Neutrophil (primary cell): ENCODE results near the gene PRKAG3.
A peak's percentile ranks its signal among the peaks of the same experiment; 100 is the strongest.
"Not testable (repeated sequence)": the region's sequence is repeated elsewhere in the genome, so short reads cannot be mapped to it uniquely, and the experiment has no call there.

Source experiments
- H3K27ac ChIP-seq: fragments of 200-600 bp; sonication (generic); 2 replicates; pipeline ENCODE4 v1.5.1; 2016; ENCODE audit warnings: mild to moderate bottlenecking, moderate library complexity
- H3K27me3 ChIP-seq: fragments of 200-600 bp; sonication (generic); 2 replicates; pipeline ENCODE4 v1.6.0; 2016; ENCODE audit warnings: mild to moderate bottlenecking
- H3K36me3 ChIP-seq: fragments of 200-600 bp; sonication (generic); 2 replicates; pipeline ENCODE4 v1.5.1; 2017
- H3K4me1 ChIP-seq, 2 experiments: fragments of 200-600 bp in 1 of 2; sonication (generic) in 1 of 2; 1 replicate in 1 of 2; 2 replicates in 1 of 2; pipeline versions ENCODE4 v1.5.1 to v1.6.1; 2013 to 2016; ENCODE audit warnings: low read depth in 1 of 2, low read length in 1 of 2, mild to moderate bottlenecking in 1 of 2, moderate library complexity in 1 of 2; ENCODE audit not compliant: control insufficient read depth in 1 of 2, insufficient read depth in 1 of 2
- H3K4me3 ChIP-seq, 2 experiments: fragments of 200-600 bp in 1 of 2; sonication (generic) in 1 of 2; 1 replicate in 1 of 2; 2 replicates in 1 of 2; pipeline ENCODE4 v1.5.1; 2013 to 2016; ENCODE audit warnings: low read depth in 1 of 2, low read length in 1 of 2, mild to moderate bottlenecking in 1 of 2, moderate library complexity in 1 of 2
- H3K9me3 ChIP-seq: fragments of 200-600 bp; sonication (generic); 2 replicates; pipeline ENCODE4 v1.5.1; 2016
- TF ChIP-seq, protein P1 (sequence below): fragments of 200-600 bp; sonication (generic); IDR thresholded peaks from 2 replicates; pipeline ENCODE4 v1.5.1; 2016; ENCODE audit warnings: antibody characterized with exemption

The PRKAG3 gene

DNA sequence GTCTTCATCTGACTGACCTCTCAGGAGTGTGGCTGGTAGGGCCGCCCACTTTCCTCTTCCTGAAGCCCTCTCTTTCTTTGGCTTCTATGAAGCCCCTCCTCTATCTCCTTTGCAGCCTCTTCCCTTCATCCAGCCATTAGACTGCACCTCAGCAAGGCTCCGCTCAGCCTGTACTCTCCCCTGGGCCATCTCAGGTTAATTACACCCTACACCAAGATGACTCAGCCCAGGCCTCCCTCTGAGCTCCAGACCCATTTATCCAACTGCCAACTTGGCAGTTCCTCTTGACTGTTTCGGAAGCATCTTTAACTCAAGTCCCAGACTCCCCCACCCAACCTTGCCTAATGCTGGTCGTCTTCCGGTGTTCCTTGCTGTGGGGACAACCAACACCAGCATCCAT lies 22.2 kb upstream of the PRKAG3 start:
- no peaks in the 10 kb centered on the region for H3K4me1 ChIP-seq
- TF ChIP-seq, protein P1, sequence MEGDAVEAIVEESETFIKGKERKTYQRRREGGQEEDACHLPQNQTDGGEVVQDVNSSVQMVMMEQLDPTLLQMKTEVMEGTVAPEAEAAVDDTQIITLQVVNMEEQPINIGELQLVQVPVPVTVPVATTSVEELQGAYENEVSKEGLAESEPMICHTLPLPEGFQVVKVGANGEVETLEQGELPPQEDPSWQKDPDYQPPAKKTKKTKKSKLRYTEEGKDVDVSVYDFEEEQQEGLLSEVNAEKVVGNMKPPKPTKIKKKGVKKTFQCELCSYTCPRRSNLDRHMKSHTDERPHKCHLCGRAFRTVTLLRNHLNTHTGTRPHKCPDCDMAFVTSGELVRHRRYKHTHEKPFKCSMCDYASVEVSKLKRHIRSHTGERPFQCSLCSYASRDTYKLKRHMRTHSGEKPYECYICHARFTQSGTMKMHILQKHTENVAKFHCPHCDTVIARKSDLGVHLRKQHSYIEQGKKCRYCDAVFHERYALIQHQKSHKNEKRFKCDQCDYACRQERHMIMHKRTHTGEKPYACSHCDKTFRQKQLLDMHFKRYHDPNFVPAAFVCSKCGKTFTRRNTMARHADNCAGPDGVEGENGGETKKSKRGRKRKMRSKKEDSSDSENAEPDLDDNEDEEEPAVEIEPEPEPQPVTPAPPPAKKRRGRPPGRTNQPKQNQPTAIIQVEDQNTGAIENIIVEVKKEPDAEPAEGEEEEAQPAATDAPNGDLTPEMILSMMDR = no peak
- H3K9me3 ChIP-seq = no peaks in the 10 kb centered on the region
- H3K27me3 ChIP-seq = peaks cover 96% of the 10 kb centered on the region
- no peak overlapping the region for H3K4me3 ChIP-seq
- no peak overlapping the region for H3K27ac ChIP-seq
- no peaks in the 10 kb centered on the region for H3K36me3 ChIP-seq

DNA sequence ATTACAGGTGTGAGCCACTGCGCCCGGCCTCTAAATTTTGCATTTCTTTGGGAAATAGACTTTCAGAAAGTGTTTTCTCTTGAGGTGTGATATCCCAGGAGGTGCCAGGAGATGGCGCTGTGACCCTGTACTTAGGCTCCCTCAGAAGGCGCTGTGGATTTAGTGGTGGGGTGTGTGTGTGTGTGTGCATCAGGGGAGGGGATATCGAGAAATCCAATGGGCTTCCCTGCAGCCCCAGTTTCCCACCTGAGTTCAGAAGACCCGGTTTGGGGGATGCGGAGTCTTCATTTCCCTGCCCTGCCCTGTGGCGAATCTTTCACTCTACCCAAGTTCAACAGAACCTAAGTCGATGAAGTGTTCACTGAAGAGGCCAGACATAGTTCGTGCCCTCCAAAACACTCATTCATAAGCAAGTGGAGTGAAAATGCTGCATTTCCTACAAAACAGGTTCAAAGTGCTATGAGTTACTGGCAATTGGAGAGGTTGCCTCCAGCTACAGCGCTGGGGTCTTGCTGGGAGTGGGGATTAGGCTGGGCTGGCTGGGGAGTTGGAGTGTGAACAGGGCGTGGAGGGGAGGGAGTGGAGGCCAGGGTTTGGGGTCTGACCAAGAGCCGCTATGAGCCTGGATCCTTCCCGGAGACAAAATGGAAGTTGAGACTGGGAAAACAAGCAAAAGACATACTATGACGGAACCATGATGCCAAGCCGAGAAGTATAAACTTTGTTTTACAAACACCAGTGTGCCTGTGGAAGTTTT lies 21.5 kb upstream of the PRKAG3 start:
- H3K27ac ChIP-seq = no peak overlapping the region
- no peaks in the 10 kb centered on the region for H3K4me1 ChIP-seq
- H3K4me3 ChIP-seq = no peak overlapping the region
- TF ChIP-seq, protein P1 = peak; percentile 52
- H3K9me3 ChIP-seq = no peaks in the 10 kb centered on the region
- H3K27me3 ChIP-seq = peaks cover 96% of the 10 kb centered on the region
- H3K36me3 ChIP-seq = no peaks in the 10 kb centered on the region

DNA sequence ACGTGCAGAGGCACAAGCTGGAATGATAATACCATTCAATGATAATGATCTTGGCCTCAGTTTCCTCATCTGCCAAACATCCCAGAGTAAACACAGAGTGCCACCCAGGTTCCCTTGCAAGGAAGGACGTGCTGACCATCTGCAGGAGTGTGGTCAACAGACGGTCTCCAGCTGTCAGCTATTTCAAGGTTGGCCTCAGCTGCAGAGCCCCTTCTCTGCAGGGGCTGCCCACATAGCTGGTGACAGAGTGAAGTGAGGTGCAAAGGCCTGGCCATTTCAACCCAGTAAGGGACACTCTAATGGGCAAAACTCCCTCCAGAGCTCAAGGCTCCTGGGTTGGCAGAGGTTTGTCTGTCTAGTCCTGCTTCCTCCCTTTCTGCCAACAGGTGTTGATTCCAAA lies 19.7 kb upstream of the PRKAG3 start:
- Histone ChIP-seq H3K36me3 (no peaks in the 10 kb centered on the region), H3K4me3 (no peak overlapping the region), H3K27ac (no peak overlapping the region), H3K4me1 (peaks cover 0 to 8% of the 10 kb centered on the region in 2 experiments), H3K9me3 (no peaks in the 10 kb centered on the region), H3K27me3 (peaks cover 80% of the 10 kb centered on the region)
- TF ChIP-seq, protein P1 = no peak

DNA sequence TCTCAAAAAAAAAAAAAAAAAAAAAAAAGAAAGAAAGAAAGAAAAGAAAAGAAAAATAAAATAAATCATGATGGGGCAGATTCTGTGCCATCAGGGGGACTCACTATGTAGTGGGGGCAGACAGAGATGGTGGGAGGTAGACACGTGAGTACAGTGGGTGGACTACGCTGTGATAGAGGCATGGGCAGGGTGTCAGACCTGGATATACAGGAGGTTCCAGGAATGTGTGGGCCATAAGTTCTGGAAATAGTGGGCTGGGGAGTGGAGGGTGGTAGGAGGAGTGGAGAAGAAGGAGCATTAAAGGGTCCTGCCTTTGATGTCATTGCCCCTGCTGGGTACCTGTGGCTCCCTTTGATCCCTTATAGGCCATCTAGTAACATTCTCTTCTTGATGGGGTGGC lies 19.2 kb upstream of the PRKAG3 start:
- TF ChIP-seq, protein P1 = no peak
- H3K27me3 ChIP-seq = peaks cover 75% of the 10 kb centered on the region
- no peaks in the 10 kb centered on the region for H3K9me3 ChIP-seq

DNA sequence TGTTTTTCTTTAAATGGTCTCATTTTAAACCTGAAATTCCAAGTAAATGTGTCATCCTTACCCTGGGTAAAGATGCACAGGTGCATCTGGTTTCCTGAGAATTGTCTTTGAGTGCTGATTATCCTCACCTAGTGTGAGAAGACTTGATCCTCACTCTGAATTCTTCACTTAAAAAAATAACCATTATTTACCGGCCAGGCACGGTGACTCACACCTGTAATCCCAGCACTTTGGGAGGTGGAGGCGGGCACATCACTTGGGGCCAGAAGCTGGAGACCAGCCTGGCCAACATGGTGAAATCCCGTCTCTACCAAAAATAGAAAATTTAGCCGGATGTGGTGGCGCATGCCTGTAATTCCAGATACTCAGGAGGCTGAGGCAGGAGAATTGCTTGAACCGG lies 18.1 kb upstream of the PRKAG3 start:
- Histone ChIP-seq H3K27ac (no peak overlapping the region), H3K9me3 (no peaks in the 10 kb centered on the region), H3K27me3 (peaks cover 65% of the 10 kb centered on the region), H3K36me3 (no peaks in the 10 kb centered on the region), H3K4me1 (peaks cover 0 to 8% of the 10 kb centered on the region in 2 experiments), H3K4me3 (no peak overlapping the region)
- TF ChIP-seq, protein P1 = no peak

More for the DNA sequence above, 19.2 kb upstream of the PRKAG3 start:
- Histone ChIP-seq H3K27ac (no peak overlapping the region), H3K4me1 (peaks cover 0 to 8% of the 10 kb centered on the region in 2 experiments), H3K4me3 (no peak overlapping the region), H3K36me3 (no peaks in the 10 kb centered on the region)

DNA sequence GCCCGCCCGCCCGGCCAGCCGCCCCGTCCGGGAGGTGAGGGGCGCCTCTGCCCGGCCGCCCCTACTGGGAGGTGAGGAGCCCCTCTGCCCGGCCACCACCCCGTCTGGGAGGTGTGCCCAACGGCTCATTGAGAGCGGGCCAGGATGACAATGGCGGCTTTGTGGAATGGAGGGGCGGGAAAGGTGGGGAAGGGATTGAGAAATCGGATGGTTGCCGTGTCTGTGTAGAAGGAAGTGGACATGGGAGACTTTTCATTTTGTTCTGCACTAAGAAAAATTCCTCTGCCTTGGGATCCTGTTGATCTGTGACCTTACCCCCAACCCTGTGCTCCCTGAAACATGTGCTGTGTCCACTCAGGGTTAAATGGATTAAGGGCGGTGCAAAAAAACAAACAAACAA lies 15.4 kb upstream of the PRKAG3 start:
- not testable (repeated sequence) for H3K9me3 ChIP-seq, H3K4me1 ChIP-seq, H3K36me3 ChIP-seq, H3K27ac ChIP-seq, H3K4me3 ChIP-seq
- peaks cover 37% of the 10 kb centered on the region for H3K27me3 ChIP-seq

DNA sequence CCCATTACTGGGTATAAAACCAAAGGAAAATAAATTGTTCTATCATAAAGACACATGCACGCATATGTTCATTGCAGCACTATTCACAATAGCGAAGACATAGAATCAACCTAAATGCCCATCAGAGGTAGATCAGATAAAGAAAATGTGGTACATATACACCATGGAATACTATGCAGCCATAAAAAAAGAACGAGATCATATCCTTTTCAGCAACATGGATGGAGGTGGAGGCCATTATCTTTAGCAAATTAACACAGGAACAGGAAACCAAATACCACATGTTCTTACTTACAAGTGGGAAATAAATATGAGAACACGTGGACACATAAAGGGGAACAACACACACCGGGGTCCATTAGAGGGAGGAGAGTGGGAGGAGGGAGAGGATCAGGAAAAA lies 12.7 kb upstream of the PRKAG3 start:
- H3K27me3 ChIP-seq = peaks cover 20% of the 10 kb centered on the region
- not testable (repeated sequence) for H3K9me3 ChIP-seq, H3K4me3 ChIP-seq, H3K36me3 ChIP-seq, H3K27ac ChIP-seq
- peaks cover 5 to 13% of the 10 kb centered on the region in 2 experiments for H3K4me1 ChIP-seq
